GM12878 (cell line): ENCODE data around the gene TMSB4X. TPM values are rescaled to one million over a fixed set of nuclear protein-coding genes. Genes with fewer than 3 reads are reported as not detected.

Experiments
- BCL3 ChIP-seq: IDR thresholded peaks from 2 replicates; pipeline ENCODE4 v1.6.1; 2011; ENCODE audit warnings: borderline replicate concordance, low read depth, mild to moderate bottlenecking, moderate library complexity, low read length; ENCODE audit not compliant: insufficient read depth, poor library complexity, severe bottlenecking
- BHLHE40 ChIP-seq, 2 experiments: fragments of 450-650 bp in 1 of 2; IDR thresholded peaks; 2 replicates each; pipeline ENCODE4 v1.6.1; 2011 to 2017; ENCODE audit warnings: low read depth in 2 of 2, borderline replicate concordance in 1 of 2, improper control_type of control experiment in 1 of 2, low read length in 1 of 2, mild to moderate bottlenecking in 1 of 2
- CEBPZ ChIP-seq: fragments of 150-350 bp; IDR thresholded peaks from 2 replicates; pipeline ENCODE4 v1.6.1; 2016; ENCODE audit warnings: low read depth, low read length
- CREB1 ChIP-seq: IDR thresholded peaks from 2 replicates; pipeline ENCODE4 v1.6.1; 2012; ENCODE audit warnings: low read depth, mild to moderate bottlenecking, inconsistent platforms
- E2F4 ChIP-seq: IDR thresholded peaks from 2 replicates; pipeline ENCODE4 v1.6.1; 2012; ENCODE audit warnings: low read depth, low read length, improper control_type of control experiment
- ETV6 ChIP-seq, 2 experiments: fragments of 450-650 bp in 1 of 2; IDR thresholded peaks in 1 of 2; conservative IDR thresholded peaks in 1 of 2; 2 replicates each; pipeline ENCODE4 v1.6.1; 2014; ENCODE audit warnings: antibody characterized with exemption in 1 of 2, borderline replicate concordance in 1 of 2, low read depth in 1 of 2, mild to moderate bottlenecking in 1 of 2, moderate library complexity in 1 of 2
- GATAD2B ChIP-seq: fragments of 450-650 bp; conservative IDR thresholded peaks from 2 replicates; pipeline ENCODE4 v1.6.1; 2017; ENCODE audit warnings: low read depth, mild to moderate bottlenecking, moderate library complexity
- JUND ChIP-seq: IDR thresholded peaks from 2 replicates; pipeline ENCODE4 v1.6.1; 2012; ENCODE audit warnings: low read depth, mild to moderate bottlenecking, low read length, improper control_type of control experiment, moderate library complexity
- KAT2A ChIP-seq: conservative IDR thresholded peaks from 2 replicates; pipeline ENCODE4 v1.6.1; 2011; ENCODE audit warnings: low read depth, low read length; ENCODE audit not compliant: control insufficient read depth
- MEF2A ChIP-seq: IDR thresholded peaks from 2 replicates; pipeline ENCODE4 v1.6.1; 2011; ENCODE audit warnings: low read depth, mild to moderate bottlenecking, low read length, moderate library complexity; ENCODE audit not compliant: insufficient read depth
- MXI1 ChIP-seq: fragments of 150-350 bp; IDR thresholded peaks from 2 replicates; pipeline ENCODE4 v1.6.1; 2011; ENCODE audit warnings: low read depth, mild to moderate bottlenecking, inconsistent platforms, low read length, improper control_type of control experiment
- NKRF ChIP-seq: fragments of 450-650 bp; conservative IDR thresholded peaks from 2 replicates; pipeline ENCODE4 v1.6.1; 2017; ENCODE audit warnings: mild to moderate bottlenecking, moderate library complexity
- NR2C2 ChIP-seq: IDR thresholded peaks from 2 replicates; pipeline ENCODE4 v1.6.1; 2011; ENCODE audit warnings: borderline replicate concordance, low read depth; ENCODE audit not compliant: control insufficient read depth, insufficient read length
- PBX3 ChIP-seq: IDR thresholded peaks from 2 replicates; pipeline ENCODE4 v1.6.1; 2011; ENCODE audit warnings: mild to moderate bottlenecking, low read depth, low read length, moderate library complexity; ENCODE audit not compliant: insufficient replicate concordance
- POLR2AphosphoS2 ChIP-seq: IDR thresholded peaks from 2 replicates; pipeline ENCODE4 v1.6.1; 2011; ENCODE audit warnings: low read depth, mild to moderate bottlenecking, low read length, improper control_type of control experiment, moderate library complexity
- SMARCA5 ChIP-seq: fragments of 450-650 bp; IDR thresholded peaks from 2 replicates; pipeline ENCODE4 v1.6.1; 2017; ENCODE audit warnings: mild to moderate bottlenecking
- SREBF2 ChIP-seq: IDR thresholded peaks from 2 replicates; pipeline ENCODE4 v1.6.1; 2012; ENCODE audit warnings: mild to moderate bottlenecking, low read length
- TCF12 ChIP-seq: IDR thresholded peaks from 2 replicates; pipeline ENCODE4 v1.6.1; 2011; ENCODE audit warnings: low read depth, mild to moderate bottlenecking, low read length
- ZNF622 ChIP-seq: fragments of 450-650 bp; IDR thresholded peaks from 2 replicates; pipeline ENCODE4 v1.6.1; 2017; ENCODE audit warnings: mild to moderate bottlenecking, inconsistent platforms
- polyA plus RNA-seq, 11 experiments: library from polyadenylated mRNA; depleted of rRNA in 4 of 11; unstranded in 6 of 11; stranded (reverse) in 5 of 11; fragments of >200 nt; fragmentation: Nextera tagmentation in 4 of 11; fragmentation: Illumina TruSeq in 1 of 11; extraction: Ambion mirVana in 4 of 11; extraction: Trizol in 1 of 11; gene quantifications; 1 replicate in 1 of 11; 2 replicates in 10 of 11; pipeline versions ENCODE4 v1.2.1 to v1.2.3, GENCODE V29; 2011 to 2016; ENCODE audit warnings: inconsistent platforms in 2 of 11, missing spikeins in 2 of 11, low read depth in 1 of 11
- total RNA-seq, 4 experiments: library from RNA; depleted of rRNA in 3 of 4; stranded (reverse); fragments of >200 nt in 3 of 4; fragmentation: Illumina TruSeq in 1 of 4; extraction: Trizol in 1 of 4; gene quantifications; 2 replicates each; pipeline versions ENCODE4 v1.2.1 to v1.2.3, GENCODE V29; 2013 to 2021

TMSB4X gene
- total and polyA plus RNA-seq, 10 of the 15 experiments (the other 5 are each of a cell fraction or from before 2014, with no cell fraction given) = 13,924 to 37,234 (median 23,705) TPM

- TF ChIP-seq PBX3 = peak; percentile 36
- TF ChIP-seq KAT2A = no peak
- TF ChIP-seq CREB1 = no peak
- no peak for TF ChIP-seq POLR2AphosphoS2
- TF ChIP-seq ZNF622 = no peak
- TF ChIP-seq NKRF = no peak
- TF ChIP-seq BHLHE40 (IDR thresholded peaks at IDR 0.05; ENCODE audit: borderline replicate concordance in 1 of 2, low read depth in 2 of 2, low read length in 1 of 2) = peak in 1 of 2 experiments; percentile 37; a peak in 1 of 4 replicates
- TF ChIP-seq SMARCA5 = peak; percentile 96
- TF ChIP-seq JUND = no peak
- no peak for TF ChIP-seq E2F4
- TF ChIP-seq SREBF2 = no peak
- peak; percentile 42; the same call in 1 of the 2 replicates for TF ChIP-seq GATAD2B
- no peak; a peak in 1 of 4 replicates for TF ChIP-seq ETV6 (conservative IDR thresholded peaks at IDR 0.05 in 1 of 2, IDR thresholded peaks at IDR 0.05 in 1 of 2; ENCODE audit: borderline replicate concordance in 1 of 2, low read depth in 1 of 2)
- 0 out of 2 replicates have a peak, but pooled peaks have one; percentile 49 for TF ChIP-seq MXI1
- TF ChIP-seq NR2C2 = no peak
- 0 out of 2 replicates have a peak, but pooled peaks have one; percentile 65 for TF ChIP-seq MEF2A
- TF ChIP-seq BCL3 = no peak
- no peak for TF ChIP-seq CEBPZ
- 0 out of 2 replicates have a peak, but pooled peaks have one; percentile 10 for TF ChIP-seq TCF12
Measured at GRCh38 chrX:12946838-12947544, 27.9 kb upstream of the TMSB4X start (continued).
